Inflammatory macrophage (primary cell): ENCODE results near the gene KCNQ1.

Experiments
- DNase-seq, 2 donors: peaks; one replicate each; pipeline ENCODE4 v3.0.0-alpha.2; 2020 to 2022

The KCNQ1 gene

DNA sequence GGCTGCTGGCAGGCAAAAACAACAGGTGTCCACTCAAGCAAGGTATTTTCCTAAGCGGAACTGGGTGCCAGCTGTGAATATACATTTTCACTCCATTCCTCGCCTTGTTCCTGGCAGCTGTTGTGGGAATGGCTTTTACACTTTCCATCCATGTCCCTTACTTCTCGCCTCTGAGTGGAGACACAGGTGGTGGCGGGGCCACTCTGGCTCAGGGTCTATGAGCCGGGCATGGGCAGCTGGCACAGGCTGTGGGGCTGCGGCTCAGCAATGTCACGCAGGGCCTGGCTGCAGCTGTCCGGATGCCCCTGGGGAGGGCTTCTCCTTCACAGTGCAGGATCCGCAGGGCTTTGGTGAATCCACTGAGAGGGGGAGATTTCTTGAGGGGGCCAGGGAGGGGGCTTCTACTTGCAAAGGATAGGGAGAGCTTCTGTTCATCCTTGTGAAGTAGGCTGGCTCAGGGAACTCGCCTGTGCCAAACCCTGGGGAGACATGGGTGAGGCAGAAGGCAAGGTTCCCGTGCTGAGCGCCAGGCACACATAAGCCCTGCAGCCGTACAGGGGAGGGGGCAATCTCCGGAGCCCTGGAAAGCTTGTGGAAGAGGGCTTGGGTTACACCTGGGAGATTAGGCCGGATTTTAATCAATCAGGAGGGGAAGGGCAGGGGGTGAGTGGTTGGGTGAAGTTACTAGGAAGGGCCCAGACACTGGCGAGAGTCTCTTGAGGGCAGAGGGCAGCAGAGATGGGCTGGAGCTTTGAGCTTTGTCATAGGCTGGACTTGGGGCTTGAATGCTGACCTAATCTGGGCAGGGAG, 209.3 kb downstream of the KCNQ1 start:
- DNase-seq: no peak

DNA sequence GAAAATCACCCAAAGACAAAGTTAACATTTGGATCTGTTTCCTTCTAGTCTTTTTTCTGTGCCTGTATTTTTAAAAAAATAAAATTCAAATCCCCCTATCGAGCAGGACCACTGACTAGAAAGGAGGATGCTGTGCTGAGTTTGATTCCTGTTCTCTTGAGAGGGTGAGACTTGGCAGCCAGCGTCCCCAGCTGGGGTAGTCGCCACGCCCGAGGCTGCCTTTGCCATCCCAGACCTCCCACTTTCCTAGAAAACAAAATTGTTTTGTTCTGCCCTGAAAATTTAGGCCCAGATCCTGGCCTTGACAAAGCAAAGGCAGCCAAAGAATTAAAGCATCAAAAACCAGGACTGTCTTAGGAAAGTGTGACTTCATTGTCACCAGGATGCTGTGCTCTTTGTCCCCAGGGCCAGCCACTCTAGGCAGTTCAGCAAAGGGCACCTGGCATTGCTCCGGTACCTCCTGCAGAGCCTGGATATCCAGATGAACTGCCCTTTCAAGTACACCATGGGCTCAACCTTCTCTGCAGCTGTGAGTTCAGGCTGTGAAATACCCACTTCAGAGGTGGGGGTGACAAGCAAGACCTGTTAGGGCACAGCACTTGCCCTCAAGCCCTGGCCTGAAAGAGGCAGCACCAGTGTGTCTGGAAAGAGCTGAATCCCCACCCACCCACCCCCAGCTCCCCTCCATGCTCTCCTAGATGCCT, 210.4 kb downstream of the KCNQ1 start:
- DNase-seq: no peak

DNA sequence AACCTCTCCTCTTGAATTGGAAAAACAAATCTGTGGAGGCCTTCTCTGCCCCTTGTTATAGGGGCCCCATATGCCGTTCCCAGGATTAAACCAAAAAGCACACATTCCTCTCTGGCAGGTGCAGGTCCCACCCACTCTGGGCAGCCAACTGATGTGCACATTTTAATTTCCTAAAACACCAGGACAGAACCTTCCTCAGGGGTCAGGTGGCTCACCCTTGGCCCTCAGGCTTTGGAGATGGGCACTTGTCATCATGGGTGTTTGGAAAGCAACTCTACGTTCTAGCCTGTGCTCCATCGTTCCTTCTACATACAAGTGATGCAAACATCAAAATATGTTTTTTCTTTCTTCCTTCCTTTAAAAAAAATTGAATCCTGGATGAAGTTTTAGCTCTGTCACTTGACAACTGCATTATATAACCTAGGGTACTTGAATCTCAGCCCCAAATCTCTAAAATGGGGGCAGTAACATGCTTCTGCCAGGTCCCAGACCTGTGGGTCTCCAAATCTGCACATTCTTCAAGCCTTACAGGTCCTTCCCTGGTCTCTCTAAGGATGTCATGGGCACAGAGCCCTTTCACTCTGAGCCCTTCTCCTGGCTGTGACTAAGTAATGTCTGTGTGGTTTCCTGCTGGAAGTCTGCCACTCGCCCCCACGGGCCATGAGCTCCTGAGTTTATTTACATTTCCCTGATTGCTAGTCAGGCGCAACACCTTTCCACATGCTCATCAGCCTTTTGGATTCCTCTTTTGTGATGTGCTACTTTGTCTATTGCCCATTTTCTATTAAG, 211.2 kb downstream of the KCNQ1 start:
- peak; percentile 5 to 6 for DNase-seq

GRCh38 chr11:2656859-2657258, 212.1 kb downstream of the KCNQ1 start:
- DNase-seq: no peak

- DNase-seq: no peak
Observed at GRCh38 chr11:2657697-2658284, 213.0 kb downstream of the KCNQ1 start.

- no peak for DNase-seq
Observed at GRCh38 chr11:2660357-2660939, 215.6 kb downstream of the KCNQ1 start.

- DNase-seq: no peak
Observed at GRCh38 chr11:2661173-2662023, 216.6 kb downstream of the KCNQ1 start.

DNA sequence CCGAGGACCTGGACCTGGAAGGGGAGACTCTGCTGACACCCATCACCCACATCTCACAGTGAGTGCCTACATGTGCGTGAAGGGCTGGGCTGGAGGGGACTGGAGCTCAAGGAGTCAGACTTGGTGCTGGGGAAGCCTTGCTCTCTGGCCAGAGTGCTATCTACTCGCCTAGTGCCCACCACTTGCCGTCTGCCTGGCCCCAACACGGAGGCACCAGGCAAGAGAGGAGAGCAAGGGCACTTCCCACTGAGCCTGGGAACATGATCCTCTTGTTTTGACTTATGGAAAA, 217.2 kb downstream of the KCNQ1 start:
- no peak for DNase-seq

DNA sequence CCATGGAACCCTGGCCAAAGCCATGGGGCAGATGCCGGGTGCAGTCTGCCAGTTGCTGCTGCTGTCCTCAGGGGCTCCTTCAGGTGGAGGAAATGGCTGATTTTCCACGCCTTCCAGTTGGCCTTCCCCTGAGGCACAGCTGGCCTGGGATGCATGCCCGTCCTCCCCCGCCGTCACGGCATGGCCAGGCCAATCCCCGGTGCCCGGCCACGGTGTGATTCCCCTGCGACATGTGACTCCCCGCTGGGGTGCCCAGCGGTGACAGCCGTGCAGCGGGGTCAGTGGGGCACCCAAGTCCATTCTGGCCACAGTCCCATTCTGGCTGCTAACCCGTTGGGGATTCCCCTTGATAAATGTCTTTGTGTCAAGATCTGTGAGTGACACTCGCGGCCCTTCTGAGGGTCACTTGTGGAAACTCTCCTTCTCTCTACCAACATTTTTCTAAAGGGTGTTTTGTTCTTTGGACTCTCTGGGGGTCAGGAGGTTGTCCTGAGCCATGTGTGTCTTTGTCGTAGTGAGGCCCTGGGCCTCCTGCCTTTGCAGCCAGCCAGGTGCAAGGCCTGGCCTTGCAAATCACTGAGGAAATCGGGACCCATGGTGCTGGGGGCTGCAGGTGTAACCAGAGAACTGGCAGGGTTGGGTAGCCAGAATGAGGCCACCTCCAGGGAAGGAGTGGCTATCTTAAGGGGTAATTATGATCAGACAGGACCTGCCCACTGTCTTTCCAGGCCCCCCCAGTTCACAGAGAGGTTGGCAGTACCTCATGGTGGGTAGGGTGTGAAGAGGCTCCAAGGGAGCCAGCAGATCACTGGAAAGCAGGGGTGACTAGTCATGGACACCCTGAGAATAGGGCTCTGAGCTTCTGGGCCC, 217.9 kb downstream of the KCNQ1 start:
- DNase-seq: no peak

GRCh38 chr11:2663506-2663905, 218.7 kb downstream of the KCNQ1 start:
- no peak for DNase-seq

GRCh38 chr11:2663915-2664314, 219.1 kb downstream of the KCNQ1 start:
- no peak for DNase-seq

- no peak for DNase-seq
Observed at GRCh38 chr11:2664376-2664775, 219.6 kb downstream of the KCNQ1 start.

- no peak for DNase-seq
Observed at GRCh38 chr11:2664791-2665525, 220.2 kb downstream of the KCNQ1 start.

GRCh38 chr11:2665526-2666400, 221.0 kb downstream of the KCNQ1 start:
- no peak for DNase-seq

GRCh38 chr11:2666401-2666741, 221.6 kb downstream of the KCNQ1 start:
- DNase-seq: no peak

DNA sequence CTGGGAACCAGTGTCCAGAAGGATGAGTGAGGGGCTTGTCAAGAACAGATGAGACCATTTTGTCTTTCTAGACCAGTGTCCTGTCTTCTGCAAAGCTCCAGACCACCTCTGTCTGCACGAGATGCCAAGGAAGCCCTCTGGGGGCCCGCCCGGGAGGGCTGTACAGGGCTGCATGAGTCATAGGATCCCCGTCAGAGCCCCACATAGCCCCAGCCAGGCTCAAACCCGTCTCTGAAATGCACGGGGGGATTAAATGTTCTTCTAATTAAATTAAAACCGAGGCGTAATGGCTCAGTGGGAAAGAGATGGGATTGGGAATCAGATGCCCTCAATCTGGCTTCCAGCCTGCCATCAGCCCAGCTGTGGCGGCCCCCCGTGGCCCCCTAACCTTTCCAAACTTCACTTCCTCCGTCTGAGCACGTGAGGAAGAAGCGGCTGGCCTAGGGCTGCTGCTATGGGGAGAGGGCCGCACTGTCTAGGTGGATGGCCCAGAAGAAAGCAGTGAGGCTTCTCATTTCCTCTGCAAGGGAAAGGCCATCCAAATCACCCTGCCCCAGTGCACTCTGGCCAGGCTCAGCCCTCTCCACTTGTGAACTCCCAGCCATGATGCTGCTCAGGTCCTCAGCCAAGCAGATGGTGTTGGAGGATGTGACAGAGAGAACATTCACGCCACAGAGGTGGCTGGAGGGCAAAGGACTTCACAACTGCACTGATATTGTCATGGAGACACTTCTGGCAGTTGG, 222.2 kb downstream of the KCNQ1 start:
- no peak for DNase-seq

GRCh38 chr11:2667940-2668339, 223.1 kb downstream of the KCNQ1 start:
- no peak for DNase-seq

- no peak for DNase-seq
Observed at GRCh38 chr11:2668876-2669275, 224.1 kb downstream of the KCNQ1 start.
